Mesodermal cell (in vitro differentiated cells): ENCODE data around the gene OGFR.
"Not testable (repeated sequence)": the region's sequence is repeated elsewhere in the genome, so short reads cannot be mapped to it uniquely, and the experiment has no call there.

Source experiments
- H3K27ac ChIP-seq: 2 replicates; pipeline ENCODE4 v1.7.0; 2013; ENCODE audit warnings: mild to moderate bottlenecking, low read depth, low read length, moderate library complexity; ENCODE audit not compliant: severe bottlenecking
- H3K36me3 ChIP-seq: 2 replicates; pipeline ENCODE4 v1.7.1; 2013; ENCODE audit warnings: mild to moderate bottlenecking, low read length, moderate library complexity; ENCODE audit not compliant: control insufficient read depth, insufficient read depth
- H3K4me1 ChIP-seq: one replicate; pipeline ENCODE4 v1.7.1; 2013; ENCODE audit warnings: mild to moderate bottlenecking, low read length; ENCODE audit not compliant: insufficient read depth, control insufficient read depth, poor library complexity, severe bottlenecking
- H3K4me3 ChIP-seq: 2 replicates; pipeline ENCODE4 v1.7.0; 2013; ENCODE audit warnings: low read length, control low read depth, mild to moderate bottlenecking; ENCODE audit not compliant: insufficient read depth, poor library complexity, severe bottlenecking; ENCODE audit errors: extremely low read depth
- H3K9me3 ChIP-seq: 2 replicates; pipeline ENCODE4 v1.7.1; 2013; ENCODE audit warnings: mild to moderate bottlenecking, low read length, moderate library complexity; ENCODE audit not compliant: control insufficient read depth
- WGBS, 2 experiments: methylation state at CpG; one replicate each; pipeline ENCODE4 v1.1.5; 2013; ENCODE audit warnings: missing lambda C conversion rate in 2 of 2; ENCODE audit not compliant: insufficient coverage in 2 of 2; 5-methylcytosine and 5-hydroxymethylcytosine counted together

The OGFR gene

DNA sequence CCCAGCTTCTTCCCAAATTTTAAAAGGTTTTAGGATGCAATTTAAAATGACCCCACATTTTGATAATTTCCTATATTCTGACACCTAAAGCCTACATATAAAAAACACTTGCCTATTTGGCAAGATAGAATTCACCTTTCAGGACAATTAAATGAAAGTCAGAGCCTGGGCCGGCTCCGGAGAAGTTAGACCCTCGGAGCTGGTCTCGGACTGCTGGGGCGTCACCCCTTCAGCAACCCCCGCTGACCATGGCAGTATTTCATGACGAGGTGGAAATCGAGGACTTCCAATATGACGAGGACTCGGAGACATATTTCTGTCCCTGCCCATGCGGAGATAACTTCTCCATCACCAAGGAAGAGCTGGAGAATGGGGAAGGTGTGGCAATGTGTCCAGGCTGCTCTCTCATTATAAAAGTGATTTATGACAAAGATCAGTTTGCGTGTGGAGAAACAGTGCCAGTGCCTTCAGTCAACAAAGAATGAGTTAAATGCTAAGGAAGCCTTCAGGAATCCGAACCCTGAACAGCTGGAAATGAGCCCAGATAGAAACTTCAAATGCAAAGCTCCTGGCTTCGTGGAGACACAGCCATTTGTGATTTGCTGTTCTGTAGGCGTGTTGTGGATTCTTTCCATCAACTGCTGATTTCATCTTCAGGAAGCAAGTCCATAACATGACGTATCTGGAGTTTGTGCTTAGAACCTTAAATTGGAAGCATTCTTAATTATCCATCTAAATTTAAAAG is 41.0 kb downstream of the OGFR start:
- no peaks in the 10 kb centered on the region for H3K9me3 ChIP-seq
- no peak overlapping the region for H3K27ac ChIP-seq
- no peak overlapping the region for H3K4me3 ChIP-seq
- WGBS, 2 experiments, result 97 to 98% methylated on average over 13 to 14 of the region's 16 CpGs
- no peaks in the 10 kb centered on the region for H3K4me1 ChIP-seq
- peaks cover 26% of the 10 kb centered on the region for H3K36me3 ChIP-seq

DNA sequence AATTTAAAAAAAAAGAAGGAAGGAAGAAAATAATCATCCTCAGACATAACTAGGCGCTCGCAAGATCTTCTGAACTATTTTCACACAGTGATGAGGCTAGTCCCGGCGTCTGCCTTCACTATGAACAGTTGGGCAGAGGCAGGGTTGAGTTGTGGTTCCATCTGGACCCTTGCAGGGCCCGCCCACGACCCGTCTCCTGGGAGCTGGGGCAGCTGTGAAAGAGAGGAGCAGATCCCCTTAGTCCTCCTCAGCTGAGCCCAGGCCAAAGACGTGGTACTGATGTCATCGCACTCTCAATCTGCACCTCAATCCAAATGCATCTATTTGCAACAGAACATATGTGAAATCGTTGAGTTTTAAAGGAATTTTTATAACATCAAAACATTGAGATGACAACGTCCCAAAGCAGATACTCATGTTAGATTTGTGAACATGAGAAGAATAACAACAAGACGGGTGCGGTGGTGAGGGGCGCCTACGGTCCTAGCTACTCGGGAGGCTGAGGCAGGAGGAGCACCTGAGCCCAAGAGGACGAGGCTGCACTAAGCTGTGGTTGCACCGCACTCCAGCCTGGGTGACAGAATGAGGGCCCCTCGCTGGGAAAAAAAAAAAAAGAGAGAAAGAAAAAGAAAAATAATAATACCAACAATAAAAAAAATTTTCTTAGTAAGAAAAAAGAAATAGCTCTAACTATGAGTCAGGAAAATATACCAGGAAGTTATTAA is 41.7 kb downstream of the OGFR start:
- WGBS, 2 experiments, result 94% methylated on average over 10 to 11 of the region's 19 CpGs
- Histone ChIP-seq H3K4me3 (no peak overlapping the region), H3K4me1 (no peaks in the 10 kb centered on the region), H3K9me3 (no peaks in the 10 kb centered on the region), H3K27ac (no peak overlapping the region), H3K36me3 (peaks cover 24% of the 10 kb centered on the region)

DNA sequence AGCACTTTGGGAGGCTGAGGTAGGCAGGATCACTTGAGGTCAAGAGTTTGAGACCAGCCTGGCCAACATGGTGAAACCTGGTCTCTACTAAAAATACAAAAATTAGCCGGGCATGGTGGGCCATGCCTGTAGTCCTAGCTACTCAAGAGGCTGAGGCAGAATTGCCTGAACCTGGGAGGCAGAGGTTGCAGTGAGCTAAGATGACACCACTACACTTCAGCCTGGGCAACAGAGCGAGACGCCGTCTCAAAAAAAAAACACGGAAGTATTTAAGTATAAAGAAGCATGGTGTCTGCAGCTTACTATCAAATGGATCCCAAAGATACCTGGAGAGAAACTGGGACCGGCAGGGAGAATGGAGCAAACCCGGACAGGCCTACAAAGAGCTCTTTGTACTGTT is 44.3 kb downstream of the OGFR start:
- not testable (repeated sequence) for H3K4me1 ChIP-seq, H3K9me3 ChIP-seq, H3K27ac ChIP-seq, H3K4me3 ChIP-seq
- 93 to 100% methylated on average over 1 to 3 of the region's 7 CpGs for WGBS, 2 experiments
- H3K36me3 ChIP-seq, result peaks cover 46% of the 10 kb centered on the region

GRCh38 chr20:62849431-62849830 is 44.8 kb downstream of the OGFR start:
- peaks cover 51% of the 10 kb centered on the region for H3K36me3 ChIP-seq
- no peaks in the 10 kb centered on the region for H3K9me3 ChIP-seq
- no peak overlapping the region for H3K4me3 ChIP-seq
- no peaks in the 10 kb centered on the region for H3K4me1 ChIP-seq
- no peak overlapping the region for H3K27ac ChIP-seq

- Histone ChIP-seq H3K4me3 (no peak overlapping the region), H3K36me3 (peaks cover 59% of the 10 kb centered on the region), H3K9me3 (no peaks in the 10 kb centered on the region), H3K4me1 (no peaks in the 10 kb centered on the region), H3K27ac (no peak overlapping the region)
- WGBS, 2 experiments, result 94 to 96% methylated on average over 12 to 22 of the region's 22 CpGs
Observed at GRCh38 chr20:62850333-62850974, 45.8 kb downstream of the OGFR start.

GRCh38 chr20:62852196-62852595 is 47.6 kb downstream of the OGFR start:
- Histone ChIP-seq H3K36me3 (peaks cover 67% of the 10 kb centered on the region), H3K9me3 (no peaks in the 10 kb centered on the region), H3K4me1 (no peaks in the 10 kb centered on the region), H3K27ac (no peak overlapping the region), H3K4me3 (no peak overlapping the region)
- WGBS, 2 experiments, result 96 to 99% methylated on average over 8 of the region's 8 CpGs

GRCh38 chr20:62852841-62853240 is 48.2 kb downstream of the OGFR start:
- WGBS, 2 experiments, result 86 to 95% methylated on average over 12 of the region's 12 CpGs
- no peak overlapping the region for H3K27ac ChIP-seq
- no peaks in the 10 kb centered on the region for H3K9me3 ChIP-seq
- peaks cover 70% of the 10 kb centered on the region for H3K36me3 ChIP-seq
- no peaks in the 10 kb centered on the region for H3K4me1 ChIP-seq
- H3K4me3 ChIP-seq, result no peak overlapping the region

GRCh38 chr20:62853304-62853703 is 48.7 kb downstream of the OGFR start:
- H3K36me3 ChIP-seq, result peaks cover 73% of the 10 kb centered on the region
- H3K4me3 ChIP-seq, H3K27ac ChIP-seq, H3K9me3 ChIP-seq, H3K4me1 ChIP-seq: not testable (repeated sequence)
- 94 to 97% methylated on average over 2 of the region's 6 CpGs for WGBS, 2 experiments

GRCh38 chr20:62854121-62854520 is 49.5 kb downstream of the OGFR start:
- H3K27ac ChIP-seq, result no peak overlapping the region
- peaks cover 73% of the 10 kb centered on the region for H3K36me3 ChIP-seq
- 95 to 98% methylated on average over 11 to 13 of the region's 13 CpGs for WGBS, 2 experiments
- no peak overlapping the region for H3K4me3 ChIP-seq
- no peaks in the 10 kb centered on the region for H3K4me1 ChIP-seq
- no peaks in the 10 kb centered on the region for H3K9me3 ChIP-seq

DNA sequence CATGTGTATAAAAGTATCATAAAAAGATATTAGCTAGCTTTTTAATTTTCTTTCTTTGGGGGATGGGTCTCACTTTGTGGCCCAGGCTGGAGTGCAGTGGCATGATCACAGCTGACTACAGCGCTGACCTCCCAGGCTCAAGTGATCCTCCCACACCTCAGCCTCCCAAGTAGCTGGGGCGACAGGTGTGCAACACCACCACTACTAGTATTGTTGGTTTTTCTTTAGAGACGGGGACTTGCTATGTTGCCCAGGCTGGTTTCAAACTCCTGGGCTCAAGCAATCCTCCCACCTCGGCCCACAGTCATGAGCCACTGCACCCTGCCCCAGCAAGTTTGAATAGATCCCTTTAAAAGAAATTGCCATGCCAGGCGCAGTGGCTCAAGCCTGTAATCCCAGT is 50.5 kb downstream of the OGFR start:
- no peak overlapping the region for H3K4me3 ChIP-seq
- WGBS, 2 experiments, result 95% methylated on average over 2 to 3 of the region's 5 CpGs
- H3K4me1 ChIP-seq, result no peaks in the 10 kb centered on the region
- no peak overlapping the region for H3K27ac ChIP-seq
- peaks cover 67% of the 10 kb centered on the region for H3K36me3 ChIP-seq
- no peaks in the 10 kb centered on the region for H3K9me3 ChIP-seq
